ENCODE results near the gene DIS3L. TPM values are rescaled to one million over a fixed set of nuclear protein-coding genes. Genes with fewer than 3 reads are reported as not detected.

The DIS3L gene
- total and polyA plus RNA-seq, 2 of the 4 experiments (the other 2 are of a cell fraction): 5.1 to 14.5 TPM

DNA sequence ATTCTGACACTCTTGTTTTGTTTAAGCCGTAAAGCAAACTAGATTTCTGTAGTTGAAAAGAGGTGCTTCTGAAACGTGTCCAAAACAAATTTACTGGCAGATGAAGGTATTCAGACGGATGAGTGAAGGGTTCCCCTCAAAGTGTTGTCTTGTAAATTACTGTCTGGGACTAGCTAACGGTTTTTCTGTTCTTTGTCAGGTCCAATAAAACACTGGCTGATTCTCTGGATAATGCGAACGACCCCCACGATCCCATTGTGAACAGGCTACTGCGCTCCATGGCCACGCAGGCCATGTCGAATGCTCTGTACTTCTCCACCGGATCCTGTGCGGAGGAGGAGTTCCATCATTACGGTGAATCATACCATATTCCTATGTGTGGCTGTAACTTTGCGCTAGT is 35.4 kb downstream of the DIS3L start:
- H3K23ac ChIP-seq (ENCODE audit: low read depth, low read length): no peak overlapping the region
- no peaks in the 10 kb centered on the region for H3K4me1 ChIP-seq (ENCODE audit: control insufficient read depth, insufficient read depth, low read length)
- no peak overlapping the region for H4K5ac ChIP-seq (ENCODE audit: low read depth, low read length)
- no peak overlapping the region for H4K8ac ChIP-seq (ENCODE audit: low read depth in 2 of 2, low read length in 2 of 2)
- no peak overlapping the region for H3K56ac ChIP-seq (ENCODE audit: extremely low read depth, insufficient read depth, low read length)
- no peaks in the 10 kb centered on the region; a peak in 1 of 4 replicates for H3K79me1 ChIP-seq (ENCODE audit: low read depth in 1 of 2, low read length in 2 of 2)
- no peak overlapping the region for H3K4me3 ChIP-seq (ENCODE audit: insufficient read depth, low read depth, low read length)
- no peaks in the 10 kb centered on the region for H4K20me1 ChIP-seq (ENCODE audit: insufficient read depth, low read length)
- no peak overlapping the region for H3K9ac ChIP-seq (ENCODE audit: low read depth, low read length)
- no peak overlapping the region for H3K18ac ChIP-seq (ENCODE audit: low read depth, low read length)
- no peak overlapping the region for H2BK5ac ChIP-seq (ENCODE audit: low read depth, low read length, poor library complexity, severe bottlenecking)
- peaks cover 3% of the 10 kb centered on the region; the same call in 1 of the 2 replicates for H3K9me1 ChIP-seq (ENCODE audit: insufficient read depth, low read length)
- no peak overlapping the region for H2BK15ac ChIP-seq (ENCODE audit: low read depth, low read length)
- BruUV-seq (replicated peaks): no TSS peak
- no peak overlapping the region for H3K4ac ChIP-seq (ENCODE audit: low read depth, low read length)
- intact Hi-C loops (cut with micrococcal nuclease) (no loop called here), dilution Hi-C loops (cut with HindIII; ENCODE audit: low sequenced_read_pairs, unreplicated experiment) (no loop called here), in situ Hi-C loops (cut with MboI; ENCODE audit: low sequenced_read_pairs) (no loop called here)
- H3K36me3 ChIP-seq (ENCODE audit: control insufficient read depth, insufficient read depth, low read length): peaks cover 17% of the 10 kb centered on the region
- ChIA-PET POLR2A (ENCODE audit: unreplicated experiment) (no interaction called here), CTCF (interaction anchor here (0.7 kb wide), 1 partner anchor 20 kb away, joined by 10 read pairs; no protein-coding TSS in a partner anchor)
- 83% methylated on average over 4 of the region's 14 CpGs; no CpG with 5 or more reads in 1 of the 2 experiments for WGBS, 2 experiments (ENCODE audit: extremely low coverage in 2 of 2, insufficient read length in 1 of 2)
- no peak overlapping the region for H4K91ac ChIP-seq (ENCODE audit: insufficient read depth, low read depth, low read length)
- H3K14ac ChIP-seq (replicated peaks; ENCODE audit: low read depth, low read length): no peak overlapping the region
- no peak overlapping the region for H2BK20ac ChIP-seq (ENCODE audit: low read depth, low read length)
- ATAC-seq (ENCODE audit: low read depth) (no peak), DNase-seq (no peak)
- TF ChIP-seq MXI1 (IDR thresholded peaks at IDR 0.05; ENCODE audit: borderline replicate concordance, low read depth, low read length) (no peak), RAD21 (IDR thresholded peaks at IDR 0.05; ENCODE audit: low read length) (no peak), RCOR1 (IDR thresholded peaks at IDR 0.05; ENCODE audit: insufficient replicate concordance, low read length) (no peak), SMC3 (IDR thresholded peaks at IDR 0.05; ENCODE audit: low read depth, low read length) (no peak), CEBPB (IDR thresholded peaks at IDR 0.05; ENCODE audit: low read depth, low read length) (no peak), NFE2L2 (IDR thresholded peaks at IDR 0.05; ENCODE audit: low read depth, low read length) (no peak), USF2 (IDR thresholded peaks at IDR 0.05; ENCODE audit: low read depth, low read length) (no peak), FOS (IDR thresholded peaks at IDR 0.05; ENCODE audit: low read depth, low read length) (no peak), CHD1 (IDR thresholded peaks at IDR 0.05; ENCODE audit: low read depth, low read length) (no peak), POLR2A (IDR thresholded peaks at IDR 0.05; ENCODE audit: low read depth, low read length) (no peak), CTCF (conservative IDR thresholded peaks at IDR 0.05; ENCODE audit: low read depth, low read length) (no peak), MAZ (IDR thresholded peaks at IDR 0.05; ENCODE audit: borderline replicate concordance, low read depth, low read length) (no peak), BHLHE40 (IDR thresholded peaks at IDR 0.05; ENCODE audit: low read depth, low read length) (no peak), MAFK (IDR thresholded peaks at IDR 0.05; ENCODE audit: low read depth, low read length) (no peak), ELK1 (IDR thresholded peaks at IDR 0.05; ENCODE audit: borderline replicate concordance, low read depth, low read length) (no peak), RFX5 (IDR thresholded peaks at IDR 0.05; ENCODE audit: low read depth, low read length) (no peak)
- no peaks in the 10 kb centered on the region for H3K27me3 ChIP-seq (ENCODE audit: control insufficient read depth, insufficient read depth, low read length)
- no peak overlapping the region for H2AFZ ChIP-seq (replicated peaks; ENCODE audit: low read length, poor library complexity)
- no peak overlapping the region for H2AK5ac ChIP-seq (ENCODE audit: low read depth, low read length)
- H2AK9ac ChIP-seq (replicated peaks; ENCODE audit: low read depth, low read length, poor library complexity): no peak overlapping the region
- no peak overlapping the region for H2BK120ac ChIP-seq (ENCODE audit: low read depth, low read length)
- no peak overlapping the region for H3K4me2 ChIP-seq (ENCODE audit: low read depth, low read length)
- H3K27ac ChIP-seq (ENCODE audit: insufficient read depth, low read length): no peak overlapping the region
- H3K9me3 ChIP-seq (ENCODE audit: control insufficient read depth, insufficient read depth, low read length): no peaks in the 10 kb centered on the region

All from IMR-90 (cell line).